IPS-18c (cell line): ENCODE results near the gene SLC6A12.

Experiments used
- H3K4me3 ChIP-seq: 2 replicates; pipeline ENCODE4 v1.7.0; 2013; ENCODE audit warnings: low read depth, mild to moderate bottlenecking, low read length, moderate library complexity; ENCODE audit not compliant: insufficient read depth
- H3K9me3 ChIP-seq: one replicate; pipeline ENCODE4 v1.6.1; 2013; ENCODE audit warnings: mild to moderate bottlenecking, low read length, moderate library complexity; ENCODE audit not compliant: control insufficient read depth, insufficient read depth

Gene SLC6A12

DNA sequence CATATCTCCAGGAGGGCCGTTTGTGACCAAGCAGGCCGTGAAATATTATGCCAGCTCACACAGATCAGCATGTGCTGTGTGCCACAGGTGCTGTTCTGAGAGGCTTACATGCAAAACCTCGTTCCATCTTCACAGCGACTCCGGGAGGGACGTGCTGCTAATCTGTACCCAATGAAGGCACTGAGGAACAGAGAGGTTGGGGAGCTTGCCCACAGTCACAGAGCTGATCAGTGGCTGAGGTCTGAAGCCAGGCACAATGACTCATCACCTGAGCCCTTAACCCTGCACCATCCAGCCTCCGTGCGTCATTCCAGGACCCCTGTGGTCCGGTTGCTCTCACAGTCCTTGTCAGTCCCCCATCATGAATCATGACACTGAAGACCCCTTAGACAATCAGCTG is 66.7 kb downstream of the SLC6A12 start:
- Histone ChIP-seq H3K4me3 (no peak overlapping the region), H3K9me3 (no peaks in the 10 kb centered on the region)

DNA sequence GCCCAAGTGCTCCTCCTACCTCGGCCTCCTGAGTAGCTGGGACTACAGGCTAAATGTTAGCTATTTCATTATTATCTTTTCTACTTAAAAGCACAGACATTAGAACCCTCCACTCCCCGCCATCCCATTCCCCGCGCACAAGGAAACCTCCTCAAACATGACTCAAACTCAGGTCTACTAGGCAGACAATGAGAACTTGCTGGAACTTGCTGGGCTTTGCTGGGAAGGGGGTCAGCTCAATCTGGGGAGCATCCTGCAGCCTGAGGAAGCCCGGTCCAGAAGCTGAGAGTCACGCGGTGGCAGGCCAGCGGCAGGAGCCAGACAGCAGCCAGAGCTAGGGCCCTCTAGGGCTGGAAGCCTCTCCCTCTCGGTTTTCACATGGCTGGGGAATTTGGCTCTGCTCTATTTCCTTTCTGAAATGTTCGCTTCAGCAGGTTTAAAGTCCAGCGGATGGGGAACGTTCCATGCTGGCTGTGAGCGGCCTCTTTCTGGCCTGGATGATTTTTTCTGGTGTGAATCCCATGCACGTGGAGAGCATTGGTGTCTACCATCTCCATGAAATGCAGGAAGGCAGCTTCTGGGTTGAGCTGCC is 68.5 kb downstream of the SLC6A12 start:
- Histone ChIP-seq H3K9me3 (no peaks in the 10 kb centered on the region), H3K4me3 (no peak overlapping the region)

DNA sequence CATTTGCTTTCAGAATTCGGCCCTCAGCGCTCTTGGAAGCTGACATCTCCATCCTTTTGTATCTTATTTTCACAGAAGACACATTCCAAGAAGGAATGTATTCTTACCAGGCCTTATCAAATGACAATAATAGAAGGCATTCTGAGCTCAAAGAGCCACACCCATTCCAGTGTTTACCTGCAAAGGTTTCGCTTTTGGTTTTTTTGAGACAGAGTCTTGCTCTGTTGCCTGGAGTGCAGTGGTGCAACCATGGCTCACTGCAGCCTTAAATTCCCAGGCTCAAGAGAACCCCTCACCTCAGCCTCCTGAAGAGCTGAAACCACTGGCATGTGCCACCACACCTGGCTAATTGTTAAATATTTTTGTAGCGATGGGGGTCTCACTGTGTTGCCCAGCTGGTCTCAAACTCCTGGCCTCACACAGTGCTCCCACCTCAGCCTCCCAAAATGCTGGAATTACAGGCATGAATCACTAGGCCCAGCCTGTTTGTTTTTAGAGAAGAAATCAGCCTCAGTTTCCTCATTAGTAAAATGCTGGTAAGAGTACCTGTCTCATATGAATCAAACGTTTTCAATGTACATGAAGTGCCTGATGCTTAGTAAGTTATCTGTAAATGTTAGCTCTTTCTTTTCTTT is 69.2 kb downstream of the SLC6A12 start:
- Histone ChIP-seq H3K9me3 (no peaks in the 10 kb centered on the region), H3K4me3 (no peak overlapping the region)

DNA sequence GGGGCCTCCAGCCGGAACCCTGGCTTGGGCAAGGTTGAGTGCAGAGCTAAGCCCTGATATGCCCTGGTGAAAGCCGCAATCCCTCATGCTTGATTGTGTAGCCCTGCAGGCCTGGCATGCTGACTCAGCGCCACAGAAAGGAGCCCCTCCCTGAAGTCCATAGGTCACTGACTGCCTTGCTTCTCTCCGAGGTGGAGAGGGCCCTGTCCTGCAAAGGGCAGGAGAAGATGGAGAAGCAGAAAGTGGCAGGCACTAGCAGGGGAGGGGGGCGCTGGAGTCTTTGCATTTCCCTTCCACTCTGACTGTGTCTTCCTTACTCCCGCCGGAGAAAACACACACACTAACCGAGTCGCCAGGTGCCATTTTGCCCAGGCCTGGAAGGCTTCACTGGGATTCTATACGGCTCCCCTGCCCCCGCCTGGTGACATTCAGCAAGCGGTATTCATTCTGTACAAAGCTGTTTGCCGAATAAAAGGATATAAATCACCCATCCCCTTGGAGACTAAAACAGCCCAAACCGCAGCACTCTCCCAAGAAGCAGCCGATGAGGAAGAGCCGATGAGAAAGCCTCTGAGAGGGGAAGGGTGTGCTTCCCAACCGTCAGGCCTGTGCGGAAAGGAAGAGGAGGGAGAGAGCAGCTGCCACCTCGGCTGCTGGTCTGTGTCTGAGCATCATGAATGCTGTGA is 69.8 kb downstream of the SLC6A12 start:
- Histone ChIP-seq H3K4me3 (no peak overlapping the region), H3K9me3 (no peaks in the 10 kb centered on the region)

DNA sequence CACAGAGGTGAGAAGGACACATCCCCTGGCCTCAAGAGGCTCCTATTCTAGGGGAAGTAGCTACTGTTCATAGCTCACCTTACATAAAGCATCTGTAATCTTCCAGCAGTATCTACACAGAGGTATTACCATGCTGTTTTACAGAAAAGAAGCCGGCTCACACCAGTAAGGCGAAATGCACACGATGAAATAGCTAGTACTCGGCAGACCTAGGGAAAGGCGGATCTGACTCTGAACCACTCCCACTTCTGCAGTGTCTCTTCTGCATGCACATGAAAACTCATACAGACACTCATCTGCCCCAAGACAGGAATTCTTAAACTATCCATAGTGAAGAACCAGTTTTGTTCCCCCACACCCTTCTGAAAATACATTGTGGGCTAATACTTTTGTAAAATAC is 73.8 kb downstream of the SLC6A12 start:
- Histone ChIP-seq H3K4me3 (no peak overlapping the region), H3K9me3 (no peaks in the 10 kb centered on the region)
